NCI-H2196 (cell line): Measurements from ENCODE around the gene FAM110A.
A peak's percentile ranks its signal among the peaks of the same experiment; 100 is the strongest.
"Not testable (repeated sequence)": the region's sequence is repeated elsewhere in the genome, so short reads cannot be mapped to it uniquely, and the experiment has no call there.

Source experiments
- DNase-seq: peaks from one replicate; lab custom pipeline; 2025; ENCODE audit not compliant: unreplicated experiment; lab: John Stamatoyannopoulos, UW

Gene FAM110A

GRCh38 chr20:822651-823573, 10.6 kb upstream of the FAM110A start:
- no peak for DNase-seq

GRCh38 chr20:823574-823902, 10.0 kb upstream of the FAM110A start:
- DNase-seq = no peak

DNA sequence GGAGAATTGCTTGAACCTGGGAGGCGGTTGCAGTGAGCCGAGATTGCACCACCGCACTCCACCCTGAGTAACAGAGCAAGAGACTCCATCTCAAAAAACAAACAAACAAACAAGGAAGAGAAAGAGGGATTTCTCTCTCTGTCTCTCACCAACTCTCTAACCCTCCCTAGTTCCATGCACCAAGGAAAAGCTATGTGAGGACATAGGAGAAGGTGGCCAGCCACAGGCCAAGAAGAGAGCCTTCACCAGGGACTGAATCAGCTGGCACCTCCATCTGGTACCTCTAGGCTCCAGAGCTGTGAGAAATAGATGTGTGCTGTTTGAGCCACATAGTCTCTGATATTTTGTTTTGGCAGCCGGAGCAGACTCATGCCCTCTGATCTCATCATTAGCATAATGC, 9.0 kb upstream of the FAM110A start:
- DNase-seq = no peak

DNA sequence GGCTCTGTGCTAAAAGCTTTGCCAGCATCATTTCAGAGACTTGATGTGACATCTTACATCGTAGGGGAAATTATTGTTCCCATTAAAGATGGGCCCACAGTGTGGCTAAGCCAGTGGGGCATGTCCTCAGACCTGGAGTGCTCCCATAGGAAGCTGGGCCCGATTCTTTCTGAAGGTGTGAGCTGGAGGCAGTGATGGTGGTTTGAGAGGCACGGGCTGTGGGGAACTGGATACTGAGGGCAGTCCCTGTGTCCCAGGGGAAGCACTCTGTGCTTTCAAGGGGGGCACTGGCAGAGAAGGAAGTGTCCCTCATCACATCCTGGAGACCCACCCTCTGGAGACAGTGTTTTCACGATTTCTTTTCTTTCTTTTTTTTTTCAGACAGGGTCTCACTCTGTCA, 8.6 kb upstream of the FAM110A start:
- no peak for DNase-seq

GRCh38 chr20:825710-826421, 7.6 kb upstream of the FAM110A start:
- no peak for DNase-seq

DNA sequence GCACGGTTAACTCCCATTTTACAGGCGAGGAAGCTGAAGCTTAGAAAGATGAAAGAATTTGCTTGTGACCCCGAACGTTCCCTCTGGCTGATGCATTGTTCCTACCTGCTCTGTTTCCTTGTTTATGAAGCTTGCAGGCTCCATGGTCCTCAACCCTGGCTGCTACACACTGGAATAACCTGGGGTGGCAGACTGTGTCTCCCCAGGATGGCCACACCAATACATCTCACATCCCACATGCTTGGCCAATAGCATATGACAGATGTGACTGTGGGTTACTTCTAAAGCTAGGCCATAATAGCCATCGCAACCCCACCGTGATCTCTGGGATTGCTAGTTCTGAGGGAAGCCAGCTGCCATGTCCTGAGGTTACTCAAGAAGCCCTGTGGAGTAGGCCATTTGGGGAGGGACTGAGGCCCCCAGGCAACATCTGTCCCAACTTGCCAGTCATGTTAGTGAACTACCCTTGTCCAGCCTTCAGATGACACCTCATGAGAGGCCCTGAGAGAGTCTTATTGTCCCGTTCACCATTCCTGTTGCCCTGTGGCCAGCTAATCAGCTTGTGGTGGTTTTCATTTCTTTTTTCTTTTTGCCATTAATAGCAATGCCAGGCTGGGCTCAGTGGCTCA, 6.7 kb upstream of the FAM110A start:
- no peak for DNase-seq

DNA sequence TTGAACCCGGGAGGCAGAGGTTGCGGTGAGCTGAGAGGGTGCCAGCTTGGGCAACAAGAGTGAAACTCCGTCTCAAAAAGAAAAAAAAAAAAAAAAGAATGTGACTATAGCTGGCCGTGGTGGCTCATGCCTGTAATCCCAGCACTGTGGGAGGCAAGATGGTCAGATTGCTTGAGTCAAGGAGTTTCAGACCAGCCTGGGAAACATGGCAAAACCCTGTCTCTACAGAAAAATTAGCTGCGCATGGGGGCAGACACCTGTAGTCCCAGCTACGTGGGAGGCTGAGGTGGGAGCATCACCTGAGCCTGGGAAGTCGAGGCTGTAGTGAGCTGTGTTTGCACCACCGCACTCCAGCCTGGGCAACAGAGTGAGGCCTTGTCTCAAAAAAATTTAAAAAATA, 5.5 kb upstream of the FAM110A start:
- DNase-seq = not testable (repeated sequence)

DNA sequence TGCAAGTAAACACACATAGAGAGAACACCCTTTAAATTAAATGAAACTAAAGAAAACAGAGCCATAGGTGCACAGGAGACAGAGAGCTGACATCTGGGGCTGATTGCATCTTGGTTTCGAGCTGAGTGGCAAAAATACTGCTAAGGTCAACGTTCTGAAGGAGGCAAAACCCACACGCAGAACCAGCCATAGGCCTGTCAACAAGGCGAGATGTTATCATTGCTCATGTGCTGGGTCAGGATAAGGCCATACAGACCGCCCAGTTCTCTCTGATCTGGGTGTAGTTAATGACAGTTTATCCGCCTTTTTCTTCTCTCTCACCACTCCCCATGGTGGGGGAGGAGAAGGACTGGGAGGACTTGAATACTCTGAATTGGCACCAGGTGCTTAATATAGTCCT, 4.5 kb upstream of the FAM110A start:
- DNase-seq = no peak

DNA sequence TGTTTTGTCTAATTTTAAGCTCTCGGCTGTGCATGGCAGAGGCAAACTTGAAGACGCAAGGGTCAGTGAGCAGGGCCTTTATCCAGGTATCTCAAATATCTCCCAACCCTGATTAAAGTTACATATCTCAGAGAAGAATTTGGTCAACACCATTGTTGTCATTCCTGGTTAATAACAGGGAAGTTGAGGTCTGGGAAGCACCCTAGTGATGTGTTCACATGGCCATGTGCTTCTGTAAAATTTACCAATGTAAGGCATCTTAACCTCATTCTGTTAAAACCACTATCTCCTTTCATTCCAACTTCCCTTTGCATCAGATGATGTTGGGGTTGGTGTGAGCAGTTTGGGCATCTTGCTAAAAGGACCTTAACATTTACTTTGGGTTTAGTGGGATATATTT, 4.0 kb upstream of the FAM110A start:
- no peak for DNase-seq

- DNase-seq = no peak
These were observed 3.4 kb upstream of the FAM110A start for GRCh38 chr20:830011-830521.

DNA sequence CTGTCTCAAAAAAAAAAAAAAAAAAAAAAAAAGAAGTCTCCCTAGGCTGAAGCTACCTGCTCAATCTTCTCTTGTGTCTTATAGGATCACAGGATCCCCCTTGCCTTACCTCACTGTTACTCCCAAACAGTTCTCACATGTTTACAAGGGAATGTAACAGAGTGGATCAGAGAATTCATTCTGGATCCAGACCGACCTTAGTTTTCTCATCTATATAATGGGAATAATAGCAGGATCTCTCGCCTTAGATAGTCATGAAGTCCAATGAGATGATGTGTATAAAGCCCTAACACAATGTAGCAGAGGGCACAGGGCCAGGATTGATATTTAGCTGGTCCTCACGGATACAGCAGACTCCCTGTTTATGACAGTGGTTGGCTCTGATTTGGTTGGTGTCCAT, 2.3 kb upstream of the FAM110A start:
- no peak for DNase-seq

- no peak for DNase-seq
These were observed 1.6 kb upstream of the FAM110A start for GRCh38 chr20:831956-832355.

- DNase-seq = no peak
These were observed 430 bp upstream of the FAM110A start for GRCh38 chr20:833121-833449.

DNA sequence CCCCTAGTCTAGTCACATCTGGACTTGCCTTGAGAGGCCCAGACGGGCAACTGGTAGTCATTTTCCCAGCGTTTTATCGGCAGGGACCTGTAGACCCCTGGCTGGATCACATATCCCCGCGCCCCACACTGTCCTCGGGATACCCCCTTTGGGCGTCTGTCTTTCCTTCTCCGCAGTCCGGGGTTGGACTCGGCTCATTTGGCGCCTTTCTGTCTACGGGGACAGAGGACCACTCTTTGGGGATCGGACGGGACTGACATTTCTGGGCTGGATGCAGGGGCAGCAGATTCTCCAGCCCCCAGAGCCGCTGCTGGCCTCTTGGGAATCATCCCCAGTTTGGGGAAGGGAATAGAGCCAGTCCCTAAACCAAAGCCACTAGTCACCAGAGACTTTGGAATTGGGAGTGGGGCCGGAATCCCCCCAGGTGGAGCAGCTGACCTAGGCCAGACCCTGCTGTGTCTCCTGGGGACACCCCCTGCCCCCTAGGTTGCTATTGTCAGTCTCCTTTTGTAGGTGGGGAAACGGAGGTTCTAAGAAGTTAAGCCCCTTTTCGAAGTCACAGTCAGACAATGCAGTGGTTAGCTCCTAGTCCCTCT, 734 bp downstream of the FAM110A start:
- no peak for DNase-seq

GRCh38 chr20:835608-836045, 2.1 kb downstream of the FAM110A start:
- DNase-seq = peak; percentile 16

GRCh38 chr20:836190-836589, 2.7 kb downstream of the FAM110A start:
- no peak for DNase-seq

- no peak for DNase-seq
These were observed 5.5 kb downstream of the FAM110A start for GRCh38 chr20:839015-839414.

DNA sequence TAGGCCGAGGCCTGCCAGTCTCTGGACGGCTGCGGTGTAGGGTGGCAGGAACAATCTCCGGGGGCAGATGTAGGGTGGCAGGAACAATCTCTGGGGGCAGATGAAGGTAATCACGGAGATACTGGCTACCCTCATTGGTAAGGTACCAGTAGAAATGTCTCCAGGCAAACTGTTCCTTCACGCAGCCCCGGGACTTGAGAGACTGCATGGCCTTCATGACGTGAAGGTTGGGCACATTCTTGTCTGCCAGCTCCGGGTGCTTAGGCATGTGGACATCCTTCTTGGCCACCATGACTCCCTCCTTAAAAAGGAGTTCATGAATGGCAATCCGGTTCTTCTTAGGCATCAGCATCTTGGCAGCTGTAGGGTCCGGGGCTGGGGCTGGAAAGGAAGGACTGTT, 6.1 kb downstream of the FAM110A start:
- no peak for DNase-seq

- no peak for DNase-seq
These were observed 7.0 kb downstream of the FAM110A start for GRCh38 chr20:840503-840857.

DNA sequence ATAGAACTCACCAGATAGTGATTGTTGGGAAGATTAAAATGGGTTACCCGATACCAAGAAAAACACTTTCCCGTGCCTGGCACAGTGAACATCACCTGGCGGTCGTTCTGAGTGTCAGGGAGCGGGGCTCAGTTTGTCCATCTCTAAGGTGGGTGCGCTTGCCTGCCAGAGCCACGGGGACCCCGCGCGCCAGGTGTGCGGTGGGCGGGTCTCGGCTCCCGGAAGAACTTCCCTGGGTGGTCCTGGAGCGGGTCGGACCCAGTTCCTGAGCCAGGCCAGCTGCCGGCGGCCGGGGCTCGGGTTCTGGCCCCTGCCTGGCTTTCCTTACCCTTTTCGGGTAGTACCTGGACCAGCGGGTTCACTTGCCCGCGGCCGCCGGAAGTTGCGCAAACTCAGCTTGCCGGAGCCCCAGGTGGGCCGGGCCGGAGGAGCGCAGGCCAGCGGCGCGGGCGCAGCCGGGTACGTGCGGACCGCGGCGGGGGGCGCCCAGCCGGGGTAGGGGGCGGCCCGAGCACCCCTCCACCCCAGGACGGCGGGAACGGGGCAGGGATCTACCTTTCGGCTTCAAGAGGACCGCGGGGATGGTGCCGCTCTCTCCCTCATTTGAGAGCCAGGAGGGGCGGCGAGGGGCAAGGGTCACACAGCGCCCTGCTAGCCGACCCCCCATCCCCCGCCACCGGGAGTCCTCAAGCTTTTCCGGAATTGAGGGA, 7.5 kb downstream of the FAM110A start:
- DNase-seq = peak; percentile 38
